IPS-18c (cell line): Measurements from ENCODE around the gene NPM1.

ENCODE experiments used
- H3K4me3 ChIP-seq: 2 replicates; pipeline ENCODE4 v1.7.0; 2013; ENCODE audit warnings: low read depth, mild to moderate bottlenecking, low read length, moderate library complexity; ENCODE audit not compliant: insufficient read depth
- H3K9me3 ChIP-seq: one replicate; pipeline ENCODE4 v1.6.1; 2013; ENCODE audit warnings: mild to moderate bottlenecking, low read length, moderate library complexity; ENCODE audit not compliant: control insufficient read depth, insufficient read depth

Gene NPM1

DNA sequence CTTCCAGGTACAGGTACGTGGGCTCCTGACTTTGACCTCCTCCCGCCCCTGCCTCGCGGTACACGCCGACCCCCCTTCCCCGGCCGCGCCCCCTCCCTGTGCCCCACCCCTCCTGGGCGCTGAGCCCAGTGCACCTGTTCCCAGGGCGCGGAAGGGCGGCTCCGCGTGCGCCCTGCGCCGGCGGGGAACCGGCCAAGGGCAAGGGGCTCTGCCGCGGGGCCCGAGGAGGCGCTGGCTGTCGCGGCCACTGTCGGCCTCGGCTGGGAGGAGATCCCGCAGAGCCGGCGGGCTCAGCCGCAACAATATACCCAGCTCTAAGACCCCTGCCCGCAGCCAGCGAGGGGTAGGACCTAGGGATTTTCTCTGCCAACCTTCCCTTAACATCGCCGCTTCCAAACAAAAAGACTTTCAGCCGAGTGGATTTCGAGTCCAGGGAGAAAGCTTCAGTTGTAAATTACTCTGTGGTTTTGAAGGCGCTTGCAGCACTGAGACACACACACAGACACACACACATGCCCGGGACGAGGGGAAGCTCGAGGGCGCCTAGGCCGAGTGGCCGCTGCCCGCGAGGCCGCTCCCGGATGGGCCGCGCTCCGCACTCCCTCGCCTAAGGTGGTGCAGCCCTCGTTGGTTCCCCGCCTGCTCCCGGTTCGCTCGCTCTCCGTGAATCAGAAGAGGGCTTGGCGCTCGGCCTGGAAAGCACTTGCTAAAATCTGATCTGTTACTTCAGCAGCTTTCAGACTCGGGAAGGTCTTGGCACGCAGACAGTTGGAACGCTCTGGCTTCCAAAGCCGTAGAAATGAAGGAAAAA lies 33.0 kb downstream of the NPM1 start:
- Histone ChIP-seq H3K4me3 (peak overlapping the region; percentile 40), H3K9me3 (no peaks in the 10 kb centered on the region)

DNA sequence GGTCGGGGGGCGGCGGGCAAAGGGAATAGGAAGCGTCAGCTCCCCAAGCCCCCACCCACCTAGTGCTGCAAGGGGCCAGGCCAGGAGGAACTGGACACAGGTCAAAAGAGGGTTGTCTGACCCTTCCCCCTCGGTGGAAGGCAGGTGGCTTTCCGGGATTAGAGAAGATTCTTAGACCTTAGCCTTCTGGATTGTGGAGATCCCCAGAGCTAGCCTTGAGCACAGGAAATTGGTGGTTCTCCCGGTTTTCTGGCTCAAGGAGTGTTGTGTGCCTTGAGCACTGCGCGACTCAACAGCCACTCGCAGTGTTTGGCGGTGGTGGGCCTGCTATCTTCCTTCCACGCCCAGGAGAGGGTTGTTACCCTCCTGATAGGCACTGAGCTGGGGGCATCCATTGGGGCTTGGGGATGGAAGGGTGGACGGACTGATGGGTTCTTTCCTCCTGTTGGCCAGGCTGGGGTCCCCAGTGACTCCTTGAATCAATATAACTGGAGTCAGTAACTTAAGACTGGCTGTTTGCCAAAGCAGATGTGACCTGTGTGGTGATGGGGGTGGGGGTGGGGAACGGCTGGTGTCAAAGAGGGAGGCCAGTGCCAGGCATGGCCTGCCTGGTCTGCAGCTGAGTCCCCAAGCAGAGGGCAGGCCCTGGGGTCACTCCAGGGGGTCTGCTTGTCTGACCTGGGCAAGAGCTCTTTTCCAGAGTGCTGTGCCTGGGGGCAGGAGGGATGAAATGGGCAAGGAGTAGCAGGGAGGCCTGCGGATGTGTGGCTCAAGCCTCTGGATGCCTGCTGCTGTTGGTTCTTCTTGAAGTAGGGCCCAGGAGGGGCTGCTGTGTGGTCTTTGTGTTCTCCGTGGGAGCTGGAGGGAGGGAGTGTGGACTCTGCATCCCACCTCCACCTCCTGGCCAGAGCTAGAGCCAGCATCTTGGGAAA lies 33.9 kb downstream of the NPM1 start:
- Histone ChIP-seq H3K9me3 (no peaks in the 10 kb centered on the region), H3K4me3 (0 out of 2 replicates have a peak overlapping the region, but pooled peaks have one; percentile 40)

DNA sequence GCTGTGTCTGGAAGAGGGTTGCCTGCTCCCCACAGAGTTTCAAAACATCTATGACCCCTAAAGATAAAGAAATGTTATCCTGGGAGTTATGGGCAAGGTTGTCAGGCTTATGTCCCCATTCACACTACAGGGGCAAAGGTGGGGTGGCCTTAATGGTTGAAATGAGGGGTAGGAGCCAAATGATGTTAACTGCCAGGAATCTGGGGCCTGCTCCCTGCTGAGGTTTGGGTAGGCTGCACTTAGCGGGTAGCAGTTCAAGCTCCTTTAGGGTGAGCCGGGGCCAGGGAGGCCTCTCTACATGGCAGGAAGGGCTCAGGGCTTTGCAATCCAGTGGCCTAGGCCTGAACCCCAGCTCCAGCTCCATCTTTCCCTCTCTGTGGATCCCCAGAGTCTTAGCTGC lies 34.8 kb downstream of the NPM1 start:
- Histone ChIP-seq H3K9me3 (no peaks in the 10 kb centered on the region), H3K4me3 (no peak overlapping the region)

DNA sequence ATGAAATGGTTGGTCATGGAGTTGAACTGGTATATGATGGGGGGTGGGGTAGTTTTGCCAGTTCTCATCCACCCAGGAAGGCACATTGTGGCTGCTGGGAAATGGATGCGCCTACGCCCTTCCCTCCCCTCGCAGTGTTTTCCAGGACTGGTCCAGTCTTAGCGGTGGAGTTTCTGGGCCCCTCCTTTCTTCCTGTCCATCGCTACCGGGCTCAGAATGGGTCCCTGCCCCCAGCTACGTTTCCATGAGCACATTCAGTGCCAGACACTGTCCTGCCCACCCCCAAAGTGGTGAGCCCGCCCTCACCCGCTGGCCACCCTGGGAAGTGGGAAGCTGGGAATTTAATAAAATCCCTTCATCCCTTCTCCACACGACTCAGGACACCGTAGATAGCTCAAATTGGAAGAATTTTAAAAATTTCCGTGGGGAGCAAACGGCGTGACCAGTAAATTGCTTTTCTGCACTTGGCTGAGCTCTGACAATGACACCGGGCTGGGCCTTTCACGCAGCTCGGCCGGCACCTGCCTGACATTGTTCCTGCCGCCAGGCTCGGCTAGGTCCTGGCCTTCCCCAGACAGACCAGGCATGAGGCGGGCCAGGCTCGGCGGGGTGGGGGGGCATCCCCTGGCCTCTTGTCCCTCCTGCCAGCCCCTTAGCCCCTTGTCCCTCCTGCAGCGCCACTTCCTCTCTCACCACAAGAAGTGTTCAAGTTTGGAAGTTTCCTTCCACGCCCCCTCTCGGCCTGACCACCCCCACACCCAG lies 35.4 kb downstream of the NPM1 start:
- Histone ChIP-seq H3K9me3 (no peaks in the 10 kb centered on the region), H3K4me3 (no peak overlapping the region)

DNA sequence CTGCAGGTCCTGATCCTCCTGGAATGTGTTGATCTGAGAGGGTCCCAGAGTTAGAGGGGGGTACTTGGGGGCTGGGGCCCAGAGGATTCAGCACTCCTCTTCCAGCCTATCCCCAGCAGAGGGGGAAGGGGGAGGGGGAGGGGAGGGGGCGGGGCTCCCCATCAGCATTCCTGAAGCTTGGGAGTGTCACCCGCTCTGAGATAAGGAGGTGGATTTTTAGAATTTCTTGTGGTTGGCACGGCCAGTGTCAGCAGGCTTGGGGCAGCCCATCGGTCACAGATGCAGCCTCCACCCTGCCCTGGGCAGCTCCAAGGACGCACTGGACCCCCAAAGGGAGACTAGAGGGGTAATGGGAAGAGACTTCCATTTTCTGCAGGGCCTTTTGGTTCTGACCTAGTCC lies 37.1 kb downstream of the NPM1 start:
- Histone ChIP-seq H3K4me3 (no peak overlapping the region; the same call in 1 of the 2 replicates), H3K9me3 (no peaks in the 10 kb centered on the region)

DNA sequence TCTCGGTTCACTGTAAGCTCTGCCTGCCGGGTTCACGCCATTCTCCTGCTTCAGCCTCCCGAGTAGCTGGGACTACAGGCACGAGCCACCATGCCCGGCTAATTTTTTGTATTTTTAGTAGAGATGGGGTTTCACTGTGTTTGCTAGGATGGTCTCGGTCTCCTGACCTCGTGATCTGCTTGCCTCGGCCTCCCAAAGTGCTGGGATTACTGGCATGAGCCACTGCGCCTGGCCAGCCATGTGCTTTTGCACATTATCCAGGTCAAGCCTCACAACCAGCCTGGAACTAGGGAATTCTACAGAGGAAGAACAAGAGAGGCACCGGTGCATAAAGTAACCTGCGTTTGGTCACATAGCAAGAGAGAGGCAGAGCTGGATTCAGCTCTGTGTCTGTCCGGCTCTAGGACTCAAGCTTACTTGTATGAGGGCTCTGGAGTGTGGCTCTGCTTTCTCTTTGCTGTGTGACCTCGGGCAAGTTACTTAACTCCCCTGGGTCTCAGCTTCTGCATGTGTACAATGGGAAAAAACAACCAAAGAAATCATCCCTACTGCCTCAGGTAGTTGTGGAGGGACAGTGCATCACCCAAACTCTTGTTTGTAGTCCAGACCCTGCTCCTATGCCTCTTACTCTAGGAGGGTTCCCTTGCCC lies 38.1 kb downstream of the NPM1 start:
- H3K9me3 ChIP-seq = no peaks in the 10 kb centered on the region
- no peak overlapping the region for H3K4me3 ChIP-seq

DNA sequence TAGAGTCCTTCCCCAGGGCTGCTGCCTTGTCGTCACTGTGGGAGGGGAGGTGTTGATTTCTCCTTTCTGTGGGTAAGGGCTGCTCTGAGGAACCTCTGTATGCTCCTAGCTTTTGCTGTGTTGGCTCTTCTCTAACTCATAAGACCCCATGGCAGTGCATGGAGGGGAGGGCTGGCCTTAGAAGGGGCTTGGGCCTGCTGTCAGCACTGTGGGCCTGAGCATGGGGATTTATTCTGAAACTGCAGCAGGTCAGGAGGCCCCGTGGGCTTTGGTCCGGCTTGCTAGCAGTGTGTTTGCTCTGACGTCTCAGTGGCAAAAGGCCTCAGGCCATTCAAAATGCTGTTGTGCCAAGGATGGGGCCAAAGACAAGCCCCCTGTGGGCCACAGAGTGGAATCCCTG lies 38.6 kb downstream of the NPM1 start:
- no peaks in the 10 kb centered on the region for H3K9me3 ChIP-seq
- no peak overlapping the region for H3K4me3 ChIP-seq

DNA sequence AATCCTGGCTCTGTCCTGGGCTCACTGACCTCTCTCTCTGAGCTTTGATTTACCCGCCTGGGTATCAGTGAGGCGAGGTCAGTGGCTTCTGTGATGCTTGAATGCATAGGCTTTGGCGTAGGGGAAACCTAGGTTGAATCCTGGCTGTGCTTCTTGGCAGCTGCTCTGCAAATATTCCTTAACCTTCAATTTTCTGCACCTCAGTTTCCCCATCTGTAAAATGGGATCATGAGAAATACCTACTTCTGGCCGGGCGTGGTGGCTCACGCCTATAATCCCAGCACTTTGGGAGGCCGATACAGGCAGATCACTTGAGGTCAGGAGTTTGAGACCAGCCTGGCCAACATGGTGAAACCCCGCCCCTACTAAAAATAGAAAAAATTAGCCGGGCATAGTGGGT lies 39.0 kb downstream of the NPM1 start:
- H3K4me3 ChIP-seq = no peak overlapping the region
- no peaks in the 10 kb centered on the region for H3K9me3 ChIP-seq

DNA sequence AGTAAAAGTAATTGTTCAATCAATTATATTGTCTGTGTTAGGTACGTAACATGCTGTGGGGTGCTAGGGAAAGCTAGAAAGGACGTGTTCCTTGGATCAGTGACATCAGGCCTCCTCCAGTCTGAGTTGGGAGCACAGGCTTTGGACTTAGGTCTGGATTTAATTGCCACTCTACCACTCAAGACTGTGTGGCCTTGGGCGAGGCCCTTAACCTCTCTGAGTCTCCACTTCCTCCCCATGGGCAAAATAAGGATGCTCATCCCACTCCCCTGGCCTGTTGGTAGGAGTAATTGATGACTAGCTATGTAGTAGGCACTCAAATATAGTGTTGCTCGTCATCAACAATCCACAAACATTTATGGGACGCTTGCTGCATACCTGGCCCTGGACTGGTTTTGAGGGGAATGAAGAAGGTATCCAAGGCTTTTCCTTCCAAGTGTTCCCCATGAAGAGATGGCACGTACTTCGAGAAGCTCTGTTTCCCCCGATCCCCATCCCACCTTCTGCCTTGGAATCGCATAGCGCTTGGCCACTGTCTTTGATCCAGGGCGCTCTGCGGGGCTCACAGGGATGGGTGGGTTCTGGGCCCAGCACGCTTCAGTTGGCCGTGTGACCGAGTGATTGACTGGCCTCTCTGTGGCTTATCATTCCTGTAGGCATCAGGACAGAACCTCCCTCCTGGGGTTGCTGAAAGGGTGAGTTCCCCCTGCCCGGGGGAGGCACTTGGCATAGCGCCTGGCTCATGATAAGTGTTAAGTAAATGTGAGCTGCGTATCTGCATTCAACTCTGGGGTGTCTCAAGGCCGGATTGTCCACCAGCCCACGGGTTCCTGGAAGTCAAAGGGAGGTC lies 39.9 kb downstream of the NPM1 start:
- H3K4me3 ChIP-seq = no peak overlapping the region
- no peaks in the 10 kb centered on the region for H3K9me3 ChIP-seq

DNA sequence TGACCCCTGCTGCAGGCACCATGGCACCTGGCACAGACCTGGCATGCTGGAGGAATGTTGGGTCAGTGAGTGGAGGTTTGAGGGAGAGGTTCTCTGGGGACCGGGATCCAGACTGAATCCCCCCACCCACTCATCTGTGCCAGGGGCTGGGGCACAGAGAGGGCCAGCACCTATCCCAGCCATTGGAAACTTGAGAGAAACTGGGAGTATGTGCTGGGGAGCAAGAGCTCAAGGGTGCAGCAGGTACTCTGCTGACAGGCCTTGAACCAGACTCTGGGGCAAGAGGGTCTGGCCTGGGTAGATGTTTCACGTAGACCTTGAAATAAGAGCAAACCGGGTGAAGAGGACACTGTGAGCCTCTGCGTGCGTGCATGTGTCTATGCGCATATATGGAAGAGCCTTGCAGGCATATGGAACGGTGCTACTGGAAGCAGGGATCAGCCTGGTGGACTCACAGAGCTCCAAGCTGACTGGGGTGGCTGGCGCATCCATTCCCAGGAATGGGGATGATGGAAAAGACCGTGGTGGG lies 40.6 kb downstream of the NPM1 start:
- H3K9me3 ChIP-seq = no peaks in the 10 kb centered on the region
- H3K4me3 ChIP-seq = no peak overlapping the region

DNA sequence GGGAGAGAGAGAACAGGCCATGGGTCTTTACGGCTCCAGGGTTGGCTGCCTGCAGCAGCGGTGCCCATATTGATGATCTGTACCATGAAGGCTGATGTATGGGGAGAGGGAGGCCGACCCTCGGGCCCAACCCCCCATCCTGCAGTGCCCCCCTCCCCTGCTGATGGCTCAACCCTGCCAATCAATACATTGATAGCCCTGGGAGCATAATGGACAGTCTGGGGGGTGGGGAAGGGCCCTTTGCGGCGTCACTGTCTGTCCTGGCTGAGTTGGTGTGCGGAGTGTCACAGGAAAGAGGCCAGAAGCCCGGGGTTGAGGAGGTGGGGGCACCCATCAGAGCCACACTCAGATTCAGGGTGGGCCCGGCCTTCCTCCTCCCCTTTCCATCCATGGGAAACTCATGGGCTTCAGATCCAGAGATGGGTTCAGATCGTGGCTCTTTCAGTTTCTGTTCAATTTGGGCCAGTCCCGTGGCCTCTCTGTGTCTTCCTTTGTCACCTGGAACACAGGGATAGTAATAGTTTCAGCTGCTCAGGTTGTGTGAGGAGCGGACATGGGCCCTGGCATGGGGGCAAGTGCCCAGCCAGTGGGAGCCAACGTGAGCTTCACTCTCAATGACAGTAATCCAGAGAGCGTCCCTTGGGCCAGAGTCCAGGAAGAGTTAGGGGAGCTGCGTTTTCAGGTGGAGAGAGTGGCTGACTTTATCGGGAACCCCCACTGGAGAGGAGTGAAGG lies 41.3 kb downstream of the NPM1 start:
- Histone ChIP-seq H3K9me3 (no peaks in the 10 kb centered on the region), H3K4me3 (no peak overlapping the region)

DNA sequence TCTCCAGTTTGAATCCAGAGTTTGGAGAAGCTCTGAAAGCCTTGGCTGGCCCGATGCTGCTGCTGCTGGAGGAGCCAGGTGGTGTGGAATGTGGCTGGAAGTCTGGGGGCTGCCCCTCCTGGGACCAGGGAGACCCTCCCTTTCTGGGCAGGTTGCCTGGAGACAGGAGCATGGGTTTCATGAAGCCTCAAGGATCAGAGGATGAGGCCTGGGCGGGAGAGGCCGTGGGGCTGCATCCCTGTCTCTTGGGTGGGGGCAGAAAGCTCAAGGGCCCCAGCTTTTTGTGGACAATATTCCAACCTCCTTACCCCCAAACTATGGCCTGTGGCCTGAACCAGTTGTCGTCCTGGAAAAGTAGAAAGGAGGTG lies 41.9 kb downstream of the NPM1 start:
- Histone ChIP-seq H3K4me3 (no peak overlapping the region), H3K9me3 (no peaks in the 10 kb centered on the region)

DNA sequence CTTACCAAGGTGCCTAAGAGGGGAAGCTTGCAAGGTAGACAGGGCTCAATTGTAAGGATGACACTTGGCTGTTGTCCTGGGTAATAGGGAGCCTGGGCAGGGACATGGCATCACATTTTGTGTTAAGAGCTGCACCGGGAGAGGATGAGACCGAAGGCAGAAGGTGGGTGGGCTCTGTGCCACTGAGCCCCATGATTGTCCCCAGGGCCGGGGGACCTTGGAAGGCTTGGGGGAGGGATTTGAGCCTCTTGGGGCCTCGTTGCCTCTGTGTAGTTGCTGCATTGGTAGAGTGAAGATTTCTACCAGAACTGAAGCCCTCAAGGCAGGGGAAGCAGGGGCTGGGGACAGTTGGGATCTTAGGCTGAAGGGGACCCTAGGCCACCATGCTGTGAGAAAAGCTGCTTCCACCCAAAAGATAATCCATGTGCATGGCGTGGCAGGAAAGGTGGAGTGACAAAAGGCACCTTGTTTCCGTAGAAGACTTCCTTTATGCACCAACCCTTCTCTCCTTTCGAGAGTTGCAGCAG lies 43.7 kb downstream of the NPM1 start:
- H3K9me3 ChIP-seq = no peaks in the 10 kb centered on the region

DNA sequence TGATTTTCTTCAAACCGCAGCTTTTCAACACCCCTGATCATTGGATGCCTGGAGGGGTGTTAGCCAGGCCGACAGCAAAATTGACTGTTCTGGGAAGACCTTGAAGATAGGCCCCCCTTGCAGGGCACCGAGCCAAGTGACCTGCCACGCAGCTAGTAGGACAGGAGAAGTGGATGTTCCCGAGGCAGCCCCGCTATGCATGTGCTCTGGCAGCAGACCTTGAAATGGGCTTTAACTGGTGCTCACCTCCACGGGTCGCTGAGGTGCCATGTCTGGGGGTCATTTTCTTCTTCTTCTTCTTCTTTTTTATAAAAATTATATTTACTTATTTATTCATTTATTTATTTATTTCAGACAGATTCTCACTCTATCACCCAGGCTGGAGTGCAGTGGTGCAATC lies 44.4 kb downstream of the NPM1 start:
- H3K4me3 ChIP-seq = no peak overlapping the region
- no peaks in the 10 kb centered on the region for H3K9me3 ChIP-seq

More for the DNA sequence above, 43.7 kb downstream of the NPM1 start:
- no peak overlapping the region for H3K4me3 ChIP-seq

DNA sequence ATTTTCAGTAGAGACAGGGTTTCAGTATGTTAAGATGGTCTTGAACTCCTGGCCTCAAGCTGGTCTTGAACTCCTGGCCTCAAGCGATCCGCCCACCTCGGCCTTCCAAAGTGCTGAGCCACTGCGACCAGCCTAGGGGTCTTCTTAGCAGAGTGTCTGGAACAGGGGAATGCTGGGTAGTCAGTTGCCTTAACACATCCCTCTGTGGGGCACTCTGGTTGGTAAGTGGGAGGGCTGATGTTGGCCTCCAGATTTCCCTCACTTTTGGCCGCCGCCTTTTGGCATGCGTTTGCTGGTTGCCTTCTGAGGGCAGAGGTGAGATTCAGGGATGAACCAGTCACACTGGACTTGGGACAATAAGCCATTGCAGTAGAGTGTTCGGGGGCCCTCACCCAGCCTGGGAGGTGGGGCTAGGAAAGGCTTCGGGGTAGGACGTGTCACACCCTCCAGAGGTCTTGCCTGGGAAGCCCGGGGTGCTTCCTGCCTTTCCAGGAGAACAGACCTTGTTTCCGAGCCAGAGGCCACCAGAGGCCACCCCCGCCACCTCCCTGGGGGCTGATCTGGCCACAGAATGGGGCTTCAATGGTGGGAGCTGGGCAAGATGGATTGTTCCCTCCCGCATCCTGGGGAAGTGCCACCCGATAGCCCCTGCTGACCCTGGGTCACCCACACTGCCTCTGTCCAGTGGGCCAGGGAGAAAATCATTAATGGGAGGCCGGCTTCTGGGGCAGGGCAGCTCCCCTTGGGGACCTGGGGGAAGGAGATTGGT lies 45.1 kb downstream of the NPM1 start:
- H3K4me3 ChIP-seq = no peak overlapping the region
- H3K9me3 ChIP-seq = no peaks in the 10 kb centered on the region
